CD14-positive monocyte (primary cell): ENCODE results near the gene TBC1D3B. TPM values are rescaled to one million over a fixed set of nuclear protein-coding genes. Genes with fewer than 3 reads are reported as not detected.
"Not testable (repeated sequence)": the region's sequence is repeated elsewhere in the genome, so short reads cannot be mapped to it uniquely, and the experiment has no call there.

Source experiments
- DNase-seq, 3 donors: peaks; one replicate each; pipeline ENCODE4 v3.0.0-alpha.2; 2011 to 2022
- H2AFZ ChIP-seq: 2 replicates; pipeline ENCODE4 v1.6.0; 2012; ENCODE audit warnings: mild to moderate bottlenecking, low read depth, low read length, inconsistent platforms; ENCODE audit not compliant: insufficient read depth, poor library complexity, severe bottlenecking
- H3K27ac ChIP-seq, 2 donors: 1 replicate in 1 of 2; 2 replicates in 1 of 2; pipeline ENCODE4 v1.5.1; 2012 to 2013; ENCODE audit warnings: low read length in 2 of 2, control low read depth in 1 of 2, inconsistent platforms in 1 of 2, low read depth in 1 of 2, mild to moderate bottlenecking in 1 of 2
- H3K27me3 ChIP-seq, 2 donors: one replicate each; pipeline versions ENCODE4 v1.6.0 to v1.6.1; 2011 to 2013; ENCODE audit warnings: low read length in 2 of 2; ENCODE audit not compliant: control insufficient read depth in 2 of 2, insufficient read depth in 2 of 2
- H3K36me3 ChIP-seq, 2 donors: replicated peaks in 1 of 2; 1 replicate in 1 of 2; 2 replicates in 1 of 2; pipeline versions ENCODE4 v1.5.1 to v1.6.1; 2012 to 2013; ENCODE audit warnings: low read length in 2 of 2, control low read depth in 1 of 2, inconsistent platforms in 1 of 2, mild to moderate bottlenecking in 1 of 2; ENCODE audit not compliant: insufficient read depth in 2 of 2, control insufficient read depth in 1 of 2
- H3K4me1 ChIP-seq, 2 donors: 1 replicate in 1 of 2; 2 replicates in 1 of 2; pipeline versions ENCODE4 v1.5.1 to v1.6.1; 2012 to 2013; ENCODE audit warnings: low read length in 2 of 2, control low read depth in 1 of 2, inconsistent platforms in 1 of 2, mild to moderate bottlenecking in 1 of 2, moderate library complexity in 1 of 2; ENCODE audit not compliant: insufficient read depth in 2 of 2, control insufficient read depth in 1 of 2
- H3K4me2 ChIP-seq: replicated peaks from 2 replicates; pipeline ENCODE3; 2012; ENCODE audit warnings: low read length, moderate library complexity, mild to moderate bottlenecking; ENCODE audit not compliant: poor library complexity, severe bottlenecking; ENCODE audit errors: extremely low read depth
- H3K4me3 ChIP-seq, 3 experiments: fragments of 200-600 bp in 1 of 3; sonication (generic) in 1 of 3; replicated peaks in 1 of 3; 1 replicate in 2 of 3; 2 replicates in 1 of 3; pipeline ENCODE4 v1.5.1; 2011 to 2013; ENCODE audit warnings: low read length in 3 of 3, mild to moderate bottlenecking in 3 of 3, control low read depth in 2 of 3, low read depth in 2 of 3, inconsistent platforms in 1 of 3, moderate library complexity in 1 of 3
- H3K79me2 ChIP-seq: 2 replicates; pipeline ENCODE4 v1.6.0; 2012; ENCODE audit warnings: mild to moderate bottlenecking, control low read depth, inconsistent platforms, low read length, moderate library complexity; ENCODE audit not compliant: insufficient read depth
- H3K9ac ChIP-seq: 2 replicates; pipeline ENCODE4 v1.6.0; 2017; ENCODE audit warnings: low read length, mild to moderate bottlenecking; ENCODE audit not compliant: insufficient read depth, poor library complexity, severe bottlenecking
- H3K9me3 ChIP-seq, 2 donors: replicated peaks in 1 of 2; 1 replicate in 1 of 2; 2 replicates in 1 of 2; pipeline versions ENCODE4 v1.5.1 to v1.6.1; 2012 to 2013; ENCODE audit warnings: low read length in 2 of 2, control low read depth in 1 of 2; ENCODE audit not compliant: control insufficient read depth in 1 of 2, insufficient read depth in 1 of 2
- H4K20me1 ChIP-seq: 2 replicates; pipeline ENCODE4 v1.6.0; 2012; ENCODE audit warnings: mild to moderate bottlenecking, low read length, control low read depth, moderate library complexity; ENCODE audit not compliant: insufficient read depth
- H3K27ac Mint-ChIP-seq, 7 donors: one replicate each; pipeline ENCODE4 v1.8.0; 2020; ENCODE audit warnings: mild to moderate bottlenecking in 7 of 7, mixed read lengths in 7 of 7, moderate library complexity in 6 of 7, inconsistent platforms in 2 of 7
- H3K27me3 Mint-ChIP-seq, 3 donors: one replicate each; pipeline ENCODE4 v1.8.0; 2021 to 2022; ENCODE audit warnings: low read depth in 3 of 3, mild to moderate bottlenecking in 3 of 3, mixed read lengths in 3 of 3, moderate library complexity in 3 of 3, inconsistent platforms in 1 of 3
- H3K36me3 Mint-ChIP-seq, 2 donors: one replicate each; pipeline ENCODE4 v1.8.0; 2020; ENCODE audit warnings: mixed read lengths in 2 of 2, inconsistent platforms in 1 of 2, mild to moderate bottlenecking in 1 of 2
- H3K4me1 Mint-ChIP-seq: one replicate; pipeline ENCODE4 v1.8.0; 2020; ENCODE audit warnings: mild to moderate bottlenecking, mixed read lengths
- H3K4me3 Mint-ChIP-seq, 2 donors: one replicate each; pipeline ENCODE4 v1.8.0; 2020; ENCODE audit warnings: mild to moderate bottlenecking in 2 of 2, mixed read lengths in 2 of 2, moderate library complexity in 1 of 2
- H3K9me3 Mint-ChIP-seq, 7 donors: one replicate each; pipeline ENCODE4 v1.8.0; 2020 to 2022; ENCODE audit warnings: mixed read lengths in 7 of 7, mild to moderate bottlenecking in 6 of 7, moderate library complexity in 6 of 7, inconsistent platforms in 2 of 7
- WGBS: methylation state at CpG from one replicate; pipeline ENCODE4 v1.1.5; 2013; ENCODE audit warnings: missing lambda C conversion rate; ENCODE audit not compliant: insufficient coverage; 5-methylcytosine and 5-hydroxymethylcytosine counted together
- intact Hi-C, 2 donors: fragments of 100-400 bp; cut with micrococcal nuclease; formaldehyde crosslinking; loops; one replicate each; pipeline versions ENCODE4 v1.15.0 to v1.15.1; 2023
- polyA plus RNA-seq, 3 donors: library from polyadenylated mRNA; depleted of rRNA in 1 of 3; unstranded in 2 of 3; stranded (reverse) in 1 of 3; fragments of 300-500 nt in 2 of 3; fragments of >200 nt in 1 of 3; fragmentation: Illumina TruSeq in 2 of 3; gene quantifications; 1 replicate in 2 of 3; 2 replicates in 1 of 3; pipeline ENCODE4 v1.2.3, GENCODE V29; 2012 to 2021
- TF ChIP-seq, protein P1 (sequence below): fragments of 200-600 bp; IDR thresholded peaks from one replicate; pipeline ENCODE4 v1.8.0; 2022; ENCODE audit warnings: antibody characterized with exemption, mild to moderate bottlenecking

Gene TBC1D3B
- polyA plus RNA-seq, 3 donors, result 1.8 TPM; not detected in 2

GRCh38 chr17:36210439-36211211, 34.2 kb upstream of the TBC1D3B start, which contains the start of gene CCL4L2:
TSS of gene CCL4L2 (plus strand) at chr17:36211063.
- H3K9me3 ChIP-seq, H3K27me3 ChIP-seq, H3K27me3 Mint-ChIP-seq, H3K36me3 Mint-ChIP-seq, H3K9me3 Mint-ChIP-seq, H3K36me3 ChIP-seq, H3K9ac ChIP-seq, H4K20me1 ChIP-seq, H2AFZ ChIP-seq, H3K79me2 ChIP-seq: not testable (repeated sequence)
- Histone ChIP-seq H3K4me2 (peak within 1 kb of the TSS; percentile 36), H3K4me1 (peaks cover 61 to 62% of the 10 kb centered on the region in 2 donors), H3K4me3 (peak within 1 kb of the TSS in 1 of 3 experiments; percentile 39), H3K27ac (peak within 1 kb of the TSS; percentile 71 to 73)
- DNase-seq, result peak; percentile 63 to 96 (median 94)
- H3K4me1 Mint-ChIP-seq, result peaks cover 63% of the 10 kb centered on the region
- peak within 1 kb of the TSS; percentile 59 to 66 for H3K4me3 Mint-ChIP-seq
- no CpG with 5 or more reads among the region's 7 CpGs for WGBS
- peak within 1 kb of the TSS; percentile 86 to 98 (median 94) for H3K27ac Mint-ChIP-seq
- intact Hi-C loops, result loop anchor here (2.0 to 5.0 kb wide), 2 partner anchors 14 to 118 kb away; partner anchors contain the start of genes CCL3 (in 1 of the 2), CCL3L1 (in 1 of the 2) and CCL3L3 (in 1 of the 2)

DNA sequence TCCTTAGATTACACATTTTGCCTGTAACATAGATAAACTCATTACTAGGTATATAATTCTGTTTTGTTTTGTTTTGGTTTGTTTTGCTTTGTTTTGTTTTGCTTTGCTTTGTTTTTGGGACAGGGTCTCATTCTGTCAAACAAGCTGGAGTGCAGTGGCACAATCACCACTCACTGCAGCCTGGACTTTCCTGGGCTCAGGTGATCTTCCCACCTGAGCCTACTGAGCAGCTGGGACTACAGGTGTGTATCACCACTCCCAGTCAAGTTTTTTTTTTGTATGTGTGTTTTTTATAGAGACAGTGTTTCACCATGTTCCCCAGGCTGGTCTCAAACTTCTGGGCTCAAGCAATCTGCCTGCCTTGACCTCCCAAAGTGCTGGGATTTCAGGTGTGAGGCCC, 33.1 kb upstream of the TBC1D3B start:
- intact Hi-C loops, result no loop called here
- peaks cover 51 to 52% of the 10 kb centered on the region in 2 donors for H3K4me1 ChIP-seq
- no peak overlapping the region for H3K4me3 ChIP-seq
- TF ChIP-seq, protein P1, sequence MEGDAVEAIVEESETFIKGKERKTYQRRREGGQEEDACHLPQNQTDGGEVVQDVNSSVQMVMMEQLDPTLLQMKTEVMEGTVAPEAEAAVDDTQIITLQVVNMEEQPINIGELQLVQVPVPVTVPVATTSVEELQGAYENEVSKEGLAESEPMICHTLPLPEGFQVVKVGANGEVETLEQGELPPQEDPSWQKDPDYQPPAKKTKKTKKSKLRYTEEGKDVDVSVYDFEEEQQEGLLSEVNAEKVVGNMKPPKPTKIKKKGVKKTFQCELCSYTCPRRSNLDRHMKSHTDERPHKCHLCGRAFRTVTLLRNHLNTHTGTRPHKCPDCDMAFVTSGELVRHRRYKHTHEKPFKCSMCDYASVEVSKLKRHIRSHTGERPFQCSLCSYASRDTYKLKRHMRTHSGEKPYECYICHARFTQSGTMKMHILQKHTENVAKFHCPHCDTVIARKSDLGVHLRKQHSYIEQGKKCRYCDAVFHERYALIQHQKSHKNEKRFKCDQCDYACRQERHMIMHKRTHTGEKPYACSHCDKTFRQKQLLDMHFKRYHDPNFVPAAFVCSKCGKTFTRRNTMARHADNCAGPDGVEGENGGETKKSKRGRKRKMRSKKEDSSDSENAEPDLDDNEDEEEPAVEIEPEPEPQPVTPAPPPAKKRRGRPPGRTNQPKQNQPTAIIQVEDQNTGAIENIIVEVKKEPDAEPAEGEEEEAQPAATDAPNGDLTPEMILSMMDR, result no peak
- no peaks in the 10 kb centered on the region for H3K9me3 ChIP-seq
- no peak for DNase-seq
- no peaks in the 10 kb centered on the region for H3K79me2 ChIP-seq
- peaks cover 52% of the 10 kb centered on the region for H3K4me1 Mint-ChIP-seq
- H3K9me3 Mint-ChIP-seq, result no peaks in the 10 kb centered on the region
- no peak overlapping the region for H3K4me2 ChIP-seq
- no peaks in the 10 kb centered on the region for H3K27me3 ChIP-seq
- H3K27ac ChIP-seq, result no peak overlapping the region
- no peak overlapping the region for H3K9ac ChIP-seq
- H3K27ac Mint-ChIP-seq, result peak overlapping the region in 4 of 7 donors; percentile 2 to 98 (median 93)
- H3K4me3 Mint-ChIP-seq, result peak overlapping the region in 1 of 2 donors; percentile 21
- H2AFZ ChIP-seq, result no peak overlapping the region
- no peaks in the 10 kb centered on the region for H4K20me1 ChIP-seq
- peaks cover 0 to 6% (median 3%) of the 10 kb centered on the region in 3 donors for H3K27me3 Mint-ChIP-seq
- no peaks in the 10 kb centered on the region for H3K36me3 ChIP-seq
- no peaks in the 10 kb centered on the region for H3K36me3 Mint-ChIP-seq

GRCh38 chr17:36207383-36207782, 30.9 kb upstream of the TBC1D3B start:
- H3K27ac Mint-ChIP-seq, H2AFZ ChIP-seq, H3K27me3 ChIP-seq, H3K9me3 Mint-ChIP-seq, H4K20me1 ChIP-seq, H3K9ac ChIP-seq, H3K36me3 Mint-ChIP-seq, H3K79me2 ChIP-seq, H3K4me3 ChIP-seq, intact Hi-C loops, H3K4me2 ChIP-seq, DNase-seq, H3K4me3 Mint-ChIP-seq, H3K36me3 ChIP-seq, H3K9me3 ChIP-seq, H3K27ac ChIP-seq, H3K27me3 Mint-ChIP-seq: not testable (repeated sequence)
- peaks cover 44% of the 10 kb centered on the region for H3K4me1 Mint-ChIP-seq
- 100% methylated on average over 2 of the region's 6 CpGs for WGBS
- peaks cover 42 to 43% of the 10 kb centered on the region in 2 donors for H3K4me1 ChIP-seq

- H3K9me3 Mint-ChIP-seq, intact Hi-C loops, H3K4me3 Mint-ChIP-seq: not testable (repeated sequence)
Observed at GRCh38 chr17:36206486-36206821, 30.0 kb upstream of the TBC1D3B start.

More at GRCh38 chr17:36206486-36206821, 30.0 kb upstream of the TBC1D3B start:
- not testable (repeated sequence) for H3K4me3 ChIP-seq, H2AFZ ChIP-seq, H3K27ac ChIP-seq, H3K9ac ChIP-seq, H3K4me2 ChIP-seq, H3K79me2 ChIP-seq, H3K36me3 Mint-ChIP-seq, H3K36me3 ChIP-seq, H3K27me3 ChIP-seq, H3K27me3 Mint-ChIP-seq, H3K9me3 ChIP-seq, DNase-seq, H4K20me1 ChIP-seq
- WGBS, result no CpG with 5 or more reads among the region's 1 CpG
- Mint-ChIP-seq H3K27ac (peak overlapping the region in 1 of 7 donors; percentile 22), H3K4me1 (peaks cover 44% of the 10 kb centered on the region)
- peaks cover 42 to 43% of the 10 kb centered on the region in 2 donors for H3K4me1 ChIP-seq
